CD4-positive, alpha-beta T cell treated with Interleukin-17A for 4 hours (primary cell): ENCODE results near the gene DENND1A.

Experiments
- DNase-seq: peaks from one replicate; pipeline ENCODE4 v3.0.0-alpha.2; 2020; ENCODE audit warnings: mixed read lengths

Gene DENND1A

GRCh38 chr9:123360161-123361085 lies 569.5 kb downstream of the DENND1A start:
- DNase-seq: peak; percentile 58

GRCh38 chr9:123359546-123359945 lies 570.4 kb downstream of the DENND1A start:
- DNase-seq: no peak

GRCh38 chr9:123359106-123359505 lies 570.8 kb downstream of the DENND1A start:
- no peak for DNase-seq

GRCh38 chr9:123358181-123358905 lies 571.6 kb downstream of the DENND1A start:
- no peak for DNase-seq

- no peak for DNase-seq
These were observed 572.2 kb downstream of the DENND1A start for GRCh38 chr9:123357743-123358059.

GRCh38 chr9:123356851-123357742 lies 572.8 kb downstream of the DENND1A start:
- DNase-seq: no peak

GRCh38 chr9:123355761-123356431 lies 574.0 kb downstream of the DENND1A start, which contains the start of gene CRB2:
Gene CRB2 (plus strand): TSS chr9:123356197. CDS start chr9:123356261, 64 bp downstream.
- no peak for DNase-seq

GRCh38 chr9:123354806-123355508 lies 575.0 kb downstream of the DENND1A start:
- no peak for DNase-seq

GRCh38 chr9:123353984-123354591 lies 575.8 kb downstream of the DENND1A start:
- DNase-seq: peak; percentile 70

GRCh38 chr9:123353041-123353440 lies 576.9 kb downstream of the DENND1A start:
- no peak for DNase-seq

- no peak for DNase-seq
These were observed 579.2 kb downstream of the DENND1A start for GRCh38 chr9:123350590-123351310.

- DNase-seq: peak; percentile 75
These were observed 580.0 kb downstream of the DENND1A start for GRCh38 chr9:123349691-123350480.

GRCh38 chr9:123349033-123349432 lies 580.9 kb downstream of the DENND1A start:
- DNase-seq: no peak

- DNase-seq: no peak
These were observed 581.5 kb downstream of the DENND1A start for GRCh38 chr9:123348317-123348992.

GRCh38 chr9:123347289-123348060 lies 582.5 kb downstream of the DENND1A start:
- no peak for DNase-seq

GRCh38 chr9:123346826-123347225 lies 583.1 kb downstream of the DENND1A start:
- DNase-seq: no peak

GRCh38 chr9:123346026-123346425 lies 583.9 kb downstream of the DENND1A start:
- no peak for DNase-seq

- no peak for DNase-seq
These were observed 584.4 kb downstream of the DENND1A start for GRCh38 chr9:123345567-123345955.
